GM12892 (cell line): ENCODE results near the gene MSMO1.

Source experiments
- POLR2A ChIP-seq: IDR thresholded peaks from 2 replicates; pipeline ENCODE4 v1.6.1; 2011; ENCODE audit warnings: low read depth, low read length, control low read depth
- POLR2AphosphoS5 ChIP-seq: IDR thresholded peaks from 2 replicates; pipeline ENCODE4 v1.6.1; 2011; ENCODE audit warnings: low read depth, low read length, control low read depth

GRCh38 chr4:165378745-165379677 lies 51.5 kb downstream of the MSMO1 start, which contains the start of gene CPE:
- TF ChIP-seq POLR2A = no peak
- no peak for TF ChIP-seq POLR2AphosphoS5
